SH-SY5Y (cell line): ENCODE data around the gene ISOC2.

Experiments
- GATA2 ChIP-seq: IDR thresholded peaks from 2 replicates; pipeline ENCODE4 v1.6.1; 2011; ENCODE audit warnings: mild to moderate bottlenecking, low read depth, low read length
- GATA3 ChIP-seq: IDR thresholded peaks from 2 replicates; pipeline ENCODE4 v1.6.1; 2011; ENCODE audit warnings: low read depth, mild to moderate bottlenecking, low read length, moderate library complexity

The ISOC2 gene

DNA sequence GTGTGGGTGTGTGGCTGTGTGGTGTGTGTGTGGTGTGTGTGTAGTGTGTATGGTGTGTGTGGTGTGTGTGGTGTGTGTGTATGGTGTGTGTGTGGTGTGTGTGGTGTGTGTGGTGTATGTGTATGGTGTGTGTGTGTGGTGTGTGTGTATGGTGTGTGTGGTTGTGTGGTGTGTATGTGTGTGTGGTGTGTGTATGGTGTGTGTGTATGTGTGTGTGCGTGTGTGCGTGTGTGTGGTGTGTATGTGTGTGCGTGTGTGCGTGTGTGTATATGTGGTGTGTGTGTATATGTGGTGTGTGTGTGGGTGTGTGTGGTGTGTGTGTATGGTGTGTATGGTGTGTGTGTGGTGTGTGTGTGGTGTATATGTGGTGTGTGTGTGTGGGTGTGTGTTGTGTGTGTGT is 26.4 kb downstream of the ISOC2 start:
- TF ChIP-seq GATA2 (no peak), GATA3 (no peak)

DNA sequence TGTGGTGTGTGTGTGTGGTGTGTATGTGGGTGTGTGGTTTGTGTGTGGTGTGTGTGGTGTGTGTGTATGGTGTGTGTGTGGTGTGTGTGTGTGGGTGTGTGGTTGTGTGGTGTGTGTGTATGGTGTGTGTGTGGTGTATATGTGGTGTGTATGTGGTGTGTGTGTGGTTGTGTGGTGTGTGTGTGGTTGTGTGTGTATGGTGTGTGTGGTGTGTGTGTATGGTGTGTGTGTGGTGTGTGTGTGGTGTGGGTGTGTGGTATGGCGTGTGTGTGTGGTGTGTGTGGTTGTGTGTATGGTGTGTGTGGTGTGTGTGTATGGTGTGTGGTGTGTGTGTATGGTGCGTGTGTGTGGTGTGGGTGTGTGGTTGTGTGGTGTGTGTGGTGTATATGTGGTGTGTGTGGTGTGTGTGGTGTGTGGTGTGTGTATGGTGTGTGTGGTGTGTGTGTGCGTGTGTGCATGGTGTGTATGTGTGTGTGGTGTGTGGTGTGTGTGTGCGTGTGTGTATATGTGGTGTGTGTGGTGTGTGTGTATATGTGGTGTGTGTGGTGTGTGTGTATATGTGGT is 27.0 kb downstream of the ISOC2 start:
- no peak for TF ChIP-seq GATA3
- TF ChIP-seq GATA2: no peak

DNA sequence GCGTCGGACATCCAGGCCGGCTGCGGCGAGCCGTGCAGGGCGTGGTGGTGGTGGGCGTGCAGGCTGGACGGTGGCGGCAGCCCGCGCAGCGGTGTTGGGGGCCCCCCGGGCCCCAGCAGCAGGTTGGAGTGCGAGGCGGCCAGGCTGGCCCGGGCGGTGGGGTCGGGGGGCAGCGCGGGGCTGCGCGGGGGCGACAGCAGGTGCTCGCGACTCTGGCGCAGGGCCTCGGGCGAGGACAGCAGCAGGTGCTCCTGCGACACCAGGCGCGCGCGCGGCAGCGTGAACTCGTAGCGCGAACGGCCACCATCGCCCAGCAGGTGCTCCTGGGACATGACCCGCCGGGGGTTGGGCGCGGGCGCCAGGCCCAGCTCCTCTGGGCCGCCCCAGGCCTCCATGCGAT is 28.1 kb downstream of the ISOC2 start:
- TF ChIP-seq GATA2 (no peak), GATA3 (no peak)

DNA sequence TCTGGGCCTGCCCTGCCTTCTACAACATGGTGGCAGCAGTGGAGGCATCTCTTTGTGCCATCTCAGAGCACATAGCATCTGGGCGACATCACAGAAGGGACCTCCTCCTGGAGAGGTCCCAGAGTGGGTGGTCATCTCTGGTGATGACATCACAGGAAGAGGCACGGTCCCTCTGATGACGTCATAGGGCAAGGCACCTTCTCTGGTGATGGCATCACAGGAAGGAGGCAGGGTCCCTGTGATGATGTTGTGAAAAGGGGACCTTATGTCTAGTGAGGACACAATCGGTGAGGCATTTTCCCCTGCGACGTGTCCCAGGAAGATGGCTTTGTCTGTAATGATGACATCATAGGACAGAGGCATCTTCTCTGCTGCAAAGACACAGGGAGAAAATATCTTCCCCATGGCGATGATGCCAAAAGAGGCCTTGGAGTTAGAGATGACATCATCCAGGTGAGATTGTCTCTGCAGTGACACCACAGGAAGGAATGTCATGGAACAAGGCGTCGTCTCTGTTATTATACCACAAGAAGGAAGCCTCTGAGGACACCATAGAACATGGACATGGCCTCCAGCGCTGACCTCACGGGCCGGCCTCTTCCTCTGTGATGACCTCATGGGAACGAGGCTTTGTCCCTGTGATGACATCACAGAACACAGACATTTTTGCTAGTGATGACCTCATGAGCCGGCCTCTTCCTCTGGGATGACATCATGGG is 29.0 kb downstream of the ISOC2 start:
- TF ChIP-seq GATA3 (no peak), GATA2 (no peak)

DNA sequence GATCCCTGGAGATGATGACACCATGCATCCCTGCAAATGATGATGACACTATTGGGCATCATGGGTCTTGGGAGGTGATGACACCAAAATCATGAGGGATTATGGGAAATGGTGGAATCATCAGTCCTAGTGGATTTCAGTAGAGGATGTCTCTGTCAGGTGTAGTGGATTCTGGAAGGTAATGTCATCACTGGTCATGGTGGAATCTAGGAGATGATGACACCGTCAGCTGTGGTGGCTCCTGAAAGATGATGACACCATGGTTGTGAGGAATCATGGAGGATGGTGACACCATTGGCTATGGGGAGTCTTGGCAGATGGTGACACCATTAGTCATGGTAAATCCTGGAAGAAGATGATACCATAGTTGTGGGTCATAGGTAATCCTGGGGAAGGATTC is 30.3 kb downstream of the ISOC2 start:
- no peak for TF ChIP-seq GATA2
- TF ChIP-seq GATA3: no peak

DNA sequence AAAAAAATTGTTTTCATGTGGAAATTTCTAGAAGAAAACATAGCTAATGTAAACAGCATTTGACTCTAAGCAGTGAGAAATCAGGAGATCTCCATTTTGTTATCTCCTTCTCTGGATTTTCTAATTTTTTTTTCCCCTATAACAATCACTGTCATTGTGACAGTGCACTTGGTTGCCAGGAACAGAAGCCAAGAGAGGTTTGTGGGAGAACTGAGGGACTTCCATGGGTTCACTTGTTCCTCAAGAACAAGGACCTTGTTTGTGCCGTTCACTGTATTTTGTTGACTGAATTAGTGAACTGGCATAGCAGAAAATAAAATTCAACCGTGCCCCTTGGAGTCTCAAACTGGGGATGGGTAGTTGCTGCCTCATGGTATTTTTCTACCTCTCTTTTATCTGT is 35.4 kb downstream of the ISOC2 start:
- TF ChIP-seq GATA2: no peak
- no peak for TF ChIP-seq GATA3

DNA sequence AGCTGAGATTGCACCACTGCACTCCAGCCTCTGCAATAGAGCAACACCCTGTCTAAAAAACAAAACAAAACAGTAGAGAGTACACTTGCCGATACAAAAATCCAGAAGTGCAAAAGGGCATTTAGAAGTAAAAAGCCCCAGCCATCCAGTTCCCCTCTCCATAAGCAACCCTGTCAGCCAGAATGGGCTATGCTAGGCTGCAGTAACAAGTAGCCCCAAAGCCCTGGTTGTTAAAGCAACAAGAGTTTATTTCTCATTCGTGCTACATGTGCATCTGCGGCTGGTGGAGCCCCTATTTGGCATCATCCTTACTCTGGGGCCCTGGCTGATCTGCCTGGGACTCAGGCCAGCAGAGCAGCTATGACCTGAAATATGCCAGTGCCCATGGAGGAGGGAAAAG is 36.9 kb downstream of the ISOC2 start:
- no peak for TF ChIP-seq GATA3
- no peak for TF ChIP-seq GATA2

DNA sequence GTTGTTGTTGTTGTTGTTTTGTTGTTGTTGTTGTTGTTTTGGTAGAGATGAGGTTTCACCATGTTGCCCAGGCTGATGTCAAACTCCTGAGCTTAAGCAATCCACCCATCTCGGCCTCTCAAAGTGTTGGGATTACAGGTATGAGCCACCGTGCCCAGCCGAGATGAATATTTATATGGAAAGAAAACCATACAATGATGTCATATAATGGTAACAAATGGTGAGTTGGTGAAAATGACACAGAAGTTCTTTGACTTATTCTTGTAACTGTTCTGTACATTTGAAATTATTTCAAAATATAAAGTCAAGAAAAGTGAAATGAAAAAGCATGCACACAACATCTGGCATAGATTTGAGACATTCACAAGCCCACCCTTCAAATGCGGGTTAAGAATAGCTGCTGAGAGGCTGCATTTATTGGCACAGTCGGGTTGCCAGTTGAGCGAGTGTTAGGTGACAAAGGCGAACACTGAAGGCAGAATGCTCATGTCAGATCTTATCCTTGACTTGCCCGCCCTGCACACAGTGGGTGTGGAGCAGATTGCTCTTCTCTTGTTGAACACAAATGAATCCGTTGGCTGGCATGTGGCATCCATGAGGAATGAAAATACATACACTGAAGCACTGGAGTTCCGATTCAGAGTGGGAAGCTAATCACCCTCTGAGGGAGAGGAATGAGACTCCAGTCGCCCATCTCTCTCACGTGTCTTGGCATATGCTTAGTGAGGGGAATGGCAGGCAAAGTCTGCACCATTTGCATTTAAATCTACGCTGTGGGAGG is 38.0 kb downstream of the ISOC2 start:
- TF ChIP-seq GATA2 (no peak), GATA3 (no peak)

DNA sequence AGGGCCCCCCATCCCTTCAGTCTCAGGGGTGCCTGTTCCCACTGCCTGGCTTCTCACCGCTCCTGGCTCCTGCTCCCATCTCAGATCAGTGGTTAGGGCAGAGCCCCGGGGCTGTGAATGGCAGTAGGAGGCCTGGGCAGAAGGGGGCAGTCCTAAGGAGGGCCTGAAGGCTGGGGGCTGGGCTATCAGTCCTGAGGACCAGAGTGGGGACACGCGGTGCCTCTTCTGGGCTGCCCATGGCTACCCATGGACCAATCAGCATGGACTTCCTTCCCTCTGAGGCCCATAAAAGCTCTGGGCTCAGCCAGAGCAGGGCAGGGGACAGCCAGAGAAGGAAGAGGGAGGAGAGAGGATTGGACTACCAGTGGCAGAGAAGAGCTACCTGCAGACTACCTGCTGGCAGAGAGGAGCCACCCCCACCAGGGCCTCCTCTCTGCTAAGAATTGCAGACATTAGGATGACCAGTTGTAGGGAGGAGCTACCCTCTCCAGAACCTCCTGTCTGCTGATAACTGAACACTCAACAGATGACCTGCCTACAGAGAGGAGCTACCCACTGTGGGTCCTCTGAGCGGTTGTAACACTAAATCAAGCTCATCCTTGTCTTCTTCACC is 41.7 kb downstream of the ISOC2 start:
- TF ChIP-seq GATA2 (no peak), GATA3 (no peak)

DNA sequence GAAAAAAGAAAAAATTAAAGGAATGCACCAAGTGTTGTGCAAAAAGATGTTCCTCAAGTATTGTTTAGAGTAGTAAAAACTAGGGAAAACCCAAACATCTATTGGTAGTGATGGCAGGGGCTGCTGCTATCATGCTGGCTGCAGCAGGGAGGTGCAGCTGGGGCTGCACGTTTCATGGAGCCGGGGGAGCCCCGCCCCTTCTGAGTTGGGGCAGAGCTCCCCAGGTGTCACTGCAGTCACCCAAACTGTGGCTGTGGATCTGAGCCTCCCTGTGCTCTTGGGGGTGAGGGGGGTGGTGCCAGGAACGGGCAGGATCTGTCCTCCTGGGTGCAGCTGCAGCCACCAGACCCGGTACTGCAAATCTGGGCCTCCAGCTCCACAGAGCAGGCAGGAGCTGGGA is 42.3 kb downstream of the ISOC2 start:
- no peak for TF ChIP-seq GATA2
- no peak for TF ChIP-seq GATA3

DNA sequence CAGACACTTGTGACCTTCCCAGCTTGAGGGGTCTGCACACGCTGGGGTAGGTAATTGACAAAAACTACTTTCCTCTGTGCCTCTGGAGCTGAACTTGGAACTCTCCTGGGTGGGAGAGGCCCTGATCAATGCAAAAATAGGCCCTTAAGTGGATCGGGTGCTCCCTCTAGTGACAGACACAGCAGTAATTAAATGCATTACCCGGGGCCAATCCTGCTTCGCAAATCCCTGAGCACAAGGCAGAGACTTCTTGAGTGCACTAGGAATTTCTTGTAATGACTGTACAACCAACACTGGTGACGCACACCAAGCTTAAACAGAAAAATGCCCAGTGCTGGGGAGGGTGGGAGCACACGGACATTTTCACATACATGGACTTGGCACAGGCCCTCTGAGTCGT is 43.3 kb downstream of the ISOC2 start:
- TF ChIP-seq GATA2 (no peak), GATA3 (no peak)

DNA sequence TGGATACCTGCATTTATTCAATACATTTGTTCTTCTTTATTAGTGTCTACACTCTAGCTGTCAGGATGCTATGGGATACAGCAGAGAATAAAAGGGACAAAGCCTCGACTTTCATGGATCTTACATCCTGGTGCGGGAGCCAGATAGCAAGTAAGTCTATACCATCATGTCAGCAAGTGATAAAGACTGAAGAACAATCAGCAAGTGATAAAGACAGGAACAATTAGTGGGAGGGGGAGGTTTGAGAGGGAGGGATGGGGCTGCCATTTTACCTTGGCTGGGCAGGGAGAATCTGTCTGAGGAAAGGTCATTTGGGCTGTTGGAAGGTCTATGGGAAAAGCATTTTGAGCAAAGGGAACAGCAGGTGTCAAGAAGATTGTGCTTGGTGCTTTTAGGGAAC is 51.3 kb downstream of the ISOC2 start:
- TF ChIP-seq GATA3 (no peak), GATA2 (no peak)

DNA sequence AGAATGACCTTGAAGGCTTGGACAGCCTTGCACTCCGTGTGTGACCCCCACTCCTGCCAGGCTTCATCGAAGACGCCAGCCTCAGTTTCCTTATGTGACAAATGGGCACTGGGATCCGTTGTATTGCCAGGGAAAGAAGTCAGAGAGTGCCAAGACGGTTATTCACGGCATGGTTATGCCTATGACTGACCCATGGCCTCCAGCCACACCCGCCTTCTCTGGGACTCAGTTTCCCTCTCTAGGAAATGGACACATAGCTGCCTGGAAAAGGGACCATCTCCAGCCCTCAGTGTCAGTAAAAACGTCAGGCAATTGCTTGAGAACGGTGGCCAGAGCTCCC is 52.9 kb downstream of the ISOC2 start:
- no peak for TF ChIP-seq GATA3
- TF ChIP-seq GATA2: no peak

DNA sequence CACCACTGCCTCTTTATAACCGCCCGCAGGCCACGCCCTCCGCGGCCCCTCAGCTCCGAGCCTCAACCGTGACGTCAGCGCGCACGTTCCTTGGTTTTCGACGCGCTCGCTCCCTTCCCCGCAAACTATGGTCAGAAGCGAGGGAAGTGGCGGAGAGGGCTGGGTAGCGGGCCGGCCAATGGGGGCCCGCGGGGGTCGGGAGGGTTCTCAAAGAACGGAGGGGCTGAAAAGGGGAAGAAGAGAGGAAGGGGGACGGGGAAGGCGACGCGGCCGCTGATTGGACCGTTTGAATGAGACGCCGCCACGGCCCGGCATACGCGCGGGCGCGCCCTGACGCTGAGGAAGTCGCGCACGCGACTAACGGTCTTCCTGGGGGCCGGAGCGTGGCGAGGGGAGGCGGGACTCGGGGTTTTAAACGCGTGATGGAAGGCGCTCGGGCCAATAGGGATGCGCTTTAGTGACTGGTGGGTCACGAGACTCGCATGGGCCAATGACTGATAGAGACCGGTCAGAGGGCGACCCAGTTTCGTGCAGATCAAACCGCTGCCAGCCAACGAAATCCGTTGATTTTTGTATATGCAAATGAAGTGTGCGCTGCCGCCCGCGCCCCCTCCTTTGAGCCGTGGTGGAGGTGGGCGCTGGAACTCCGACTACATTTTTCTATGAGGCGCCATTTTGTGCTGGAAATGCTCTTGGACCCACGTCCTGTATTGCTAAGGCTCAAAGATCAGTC is 53.5 kb downstream of the ISOC2 start:
- TF ChIP-seq GATA3: no peak
- TF ChIP-seq GATA2: no peak
